GM19351 (cell line): ENCODE data around the gene FAM53A.

Experiments used
- ATAC-seq: cut with Tn5 transposase; IDR thresholded peaks from one replicate; pipeline ENCODE4 v1.9.1; 2021; ENCODE audit warnings: mild to moderate bottlenecking, moderate library complexity; ENCODE audit not compliant: unreplicated experiment

FAM53A gene

GRCh38 chr4:1661695-1662094, 22.4 kb downstream of the FAM53A start:
- no peak for ATAC-seq

- no peak for ATAC-seq
Measured at GRCh38 chr4:1660948-1661677, 23.0 kb downstream of the FAM53A start.

GRCh38 chr4:1659104-1660043, 24.7 kb downstream of the FAM53A start:
- no peak for ATAC-seq

GRCh38 chr4:1658581-1658980, 25.5 kb downstream of the FAM53A start:
- ATAC-seq: no peak

- ATAC-seq: no peak
Measured at GRCh38 chr4:1658146-1658545, 26.0 kb downstream of the FAM53A start.

- no peak for ATAC-seq
Measured at GRCh38 chr4:1656986-1657385, 27.1 kb downstream of the FAM53A start.

GRCh38 chr4:1656132-1656531, 28.0 kb downstream of the FAM53A start:
- no peak for ATAC-seq

- ATAC-seq: no peak
Measured at GRCh38 chr4:1655676-1656075, 28.4 kb downstream of the FAM53A start.

- ATAC-seq: no peak
Measured at GRCh38 chr4:1655081-1655480, 29.0 kb downstream of the FAM53A start.

- no peak for ATAC-seq
Measured at GRCh38 chr4:1654216-1654955, 29.7 kb downstream of the FAM53A start.

GRCh38 chr4:1653776-1654175, 30.3 kb downstream of the FAM53A start:
- no peak for ATAC-seq

GRCh38 chr4:1652088-1652487, 32.0 kb downstream of the FAM53A start:
- ATAC-seq: no peak

GRCh38 chr4:1651609-1652008, 32.5 kb downstream of the FAM53A start:
- ATAC-seq: no peak

GRCh38 chr4:1648962-1649361, 35.2 kb downstream of the FAM53A start:
- ATAC-seq: no peak

GRCh38 chr4:1647432-1647831, 36.7 kb downstream of the FAM53A start:
- no peak for ATAC-seq

GRCh38 chr4:1646690-1647089, 37.4 kb downstream of the FAM53A start:
- ATAC-seq: no peak

- ATAC-seq: no peak
Measured at GRCh38 chr4:1644891-1645657, 39.0 kb downstream of the FAM53A start.

- no peak for ATAC-seq
Measured at GRCh38 chr4:1643971-1644735, 40.0 kb downstream of the FAM53A start.

- ATAC-seq: no peak
Measured at GRCh38 chr4:1642196-1642951, 41.7 kb downstream of the FAM53A start.
